GM18511 (cell line): ENCODE measurements around the gene METTL16.
A peak's percentile ranks its signal among the peaks of the same experiment; 100 is the strongest.

Experiments
- ATAC-seq: cut with Tn5 transposase; IDR thresholded peaks from one replicate; pipeline ENCODE4 v1.9.1; 2021; ENCODE audit warnings: mild to moderate bottlenecking, moderate library complexity; ENCODE audit not compliant: unreplicated experiment

Gene METTL16

GRCh38 chr17:2419486-2419885, 92.2 kb downstream of the METTL16 start:
- ATAC-seq, result no peak

- no peak for ATAC-seq
Measured at GRCh38 chr17:2418572-2418971, 93.1 kb downstream of the METTL16 start.

GRCh38 chr17:2416010-2416734, 95.5 kb downstream of the METTL16 start:
- ATAC-seq, result no peak

GRCh38 chr17:2415081-2415480, 96.6 kb downstream of the METTL16 start:
- ATAC-seq, result no peak

GRCh38 chr17:2414446-2415064, 97.1 kb downstream of the METTL16 start:
- ATAC-seq, result no peak

- ATAC-seq, result no peak
Measured at GRCh38 chr17:2412561-2413021, 99.1 kb downstream of the METTL16 start.

- no peak for ATAC-seq
Measured at GRCh38 chr17:2410951-2411350, 100.7 kb downstream of the METTL16 start.

GRCh38 chr17:2406903-2407790, 104.5 kb downstream of the METTL16 start:
- ATAC-seq, result no peak

GRCh38 chr17:2406271-2406902, 105.3 kb downstream of the METTL16 start:
- ATAC-seq, result no peak

GRCh38 chr17:2405247-2405926, 106.3 kb downstream of the METTL16 start:
- no peak for ATAC-seq

GRCh38 chr17:2403044-2403443, 108.6 kb downstream of the METTL16 start:
- no peak for ATAC-seq

GRCh38 chr17:2402544-2402943, 109.1 kb downstream of the METTL16 start:
- no peak for ATAC-seq

GRCh38 chr17:2401426-2402221, 110.1 kb downstream of the METTL16 start:
- ATAC-seq, result peak; percentile 58

- peak; percentile 38 for ATAC-seq
Measured at GRCh38 chr17:2400877-2401425, 110.7 kb downstream of the METTL16 start, which contains the start of gene MNT. TSS of gene MNT (minus strand) at chr17:2401060. CDS start at chr17:2400712, 348 bp downstream.

GRCh38 chr17:2400474-2400866, 111.2 kb downstream of the METTL16 start:
- ATAC-seq, result no peak

GRCh38 chr17:2399572-2400473, 111.9 kb downstream of the METTL16 start:
- ATAC-seq, result peak; percentile 50

- ATAC-seq, result no peak
Measured at GRCh38 chr17:2398655-2399571, 112.8 kb downstream of the METTL16 start.
